Measurements from ENCODE around the gene CNOT6. TPM values are rescaled to one million over a fixed set of nuclear protein-coding genes. Genes with fewer than 3 reads are reported as not detected.
"Not testable (repeated sequence)": the region's sequence is repeated elsewhere in the genome, so short reads cannot be mapped to it uniquely, and the experiment has no call there.

The CNOT6 gene
- total RNA-seq, 1 experiment from 2014 or later, result 12.5 TPM

- H3K4me3 ChIP-seq, DNase-seq, H3K9me3 ChIP-seq, H3K27me3 ChIP-seq: not testable (repeated sequence)
- H3K36me3 ChIP-seq, result peaks cover 45% of the 10 kb centered on the region
Measured at GRCh38 chr5:180531036-180531585, 36.9 kb downstream of the CNOT6 start.

- Histone ChIP-seq H3K36me3 (peaks cover 49% of the 10 kb centered on the region), H3K27me3 (no peaks in the 10 kb centered on the region), H3K4me3 (no peak overlapping the region), H3K9me3 (no peaks in the 10 kb centered on the region)
- DNase-seq, result no peak
Measured at GRCh38 chr5:180532268-180532667, 38.1 kb downstream of the CNOT6 start.

- no peaks in the 10 kb centered on the region for H3K9me3 ChIP-seq
- H3K4me3 ChIP-seq, result no peak overlapping the region
- peaks cover 49% of the 10 kb centered on the region for H3K36me3 ChIP-seq
- no peak for DNase-seq
- no peaks in the 10 kb centered on the region for H3K27me3 ChIP-seq
Measured at GRCh38 chr5:180533845-180534244, 39.7 kb downstream of the CNOT6 start.

- no peaks in the 10 kb centered on the region for H3K9me3 ChIP-seq
- H3K27me3 ChIP-seq, result no peaks in the 10 kb centered on the region
- peaks cover 48% of the 10 kb centered on the region for H3K36me3 ChIP-seq
- no peak for DNase-seq
- H3K4me3 ChIP-seq, result no peak overlapping the region
Measured at GRCh38 chr5:180535573-180535972, 41.4 kb downstream of the CNOT6 start.

GRCh38 chr5:180540050-180540694 lies 46.0 kb downstream of the CNOT6 start:
- peaks cover 38% of the 10 kb centered on the region for H3K36me3 ChIP-seq
- H3K4me3 ChIP-seq, result no peak overlapping the region
- DNase-seq, result no peak
- H3K27me3 ChIP-seq, result no peaks in the 10 kb centered on the region
- no peaks in the 10 kb centered on the region for H3K9me3 ChIP-seq

- no peaks in the 10 kb centered on the region for H3K9me3 ChIP-seq
- no peaks in the 10 kb centered on the region for H3K27me3 ChIP-seq
- DNase-seq, result no peak
- H3K36me3 ChIP-seq, result peaks cover 28% of the 10 kb centered on the region
- H3K4me3 ChIP-seq, result no peak overlapping the region
Measured at GRCh38 chr5:180541710-180542109, 47.5 kb downstream of the CNOT6 start.

GRCh38 chr5:180545248-180545647 lies 51.1 kb downstream of the CNOT6 start:
- no peak for DNase-seq
- H3K27me3 ChIP-seq, result no peaks in the 10 kb centered on the region
- H3K36me3 ChIP-seq, result peaks cover 33% of the 10 kb centered on the region
- H3K4me3 ChIP-seq, result no peak overlapping the region
- H3K9me3 ChIP-seq, result no peaks in the 10 kb centered on the region

GRCh38 chr5:180548563-180548962 lies 54.4 kb downstream of the CNOT6 start:
- DNase-seq, result no peak

GRCh38 chr5:180553530-180553929 lies 59.4 kb downstream of the CNOT6 start:
- no peaks in the 10 kb centered on the region for H3K27me3 ChIP-seq
- no peaks in the 10 kb centered on the region for H3K9me3 ChIP-seq
- peaks cover 59% of the 10 kb centered on the region for H3K36me3 ChIP-seq
- DNase-seq, result no peak
- no peak overlapping the region for H3K4me3 ChIP-seq

More at GRCh38 chr5:180548563-180548962, 54.4 kb downstream of the CNOT6 start:
- H3K36me3 ChIP-seq, result peaks cover 37% of the 10 kb centered on the region
- H3K4me3 ChIP-seq, result no peak overlapping the region
- H3K9me3 ChIP-seq, result no peaks in the 10 kb centered on the region
- H3K27me3 ChIP-seq, result no peaks in the 10 kb centered on the region

- Histone ChIP-seq H3K36me3 (peaks cover 50% of the 10 kb centered on the region), H3K4me3 (no peak overlapping the region), H3K9me3 (no peaks in the 10 kb centered on the region), H3K27me3 (no peaks in the 10 kb centered on the region)
- DNase-seq, result no peak
Measured at GRCh38 chr5:180555168-180555921, 61.2 kb downstream of the CNOT6 start.

GRCh38 chr5:180557217-180557809 lies 63.1 kb downstream of the CNOT6 start:
- Histone ChIP-seq H3K36me3 (peaks cover 45% of the 10 kb centered on the region), H3K27me3 (no peaks in the 10 kb centered on the region), H3K9me3 (no peaks in the 10 kb centered on the region), H3K4me3 (no peak overlapping the region)
- no peak for DNase-seq

GRCh38 chr5:180558232-180558631 lies 64.1 kb downstream of the CNOT6 start:
- H3K4me3 ChIP-seq, result no peak overlapping the region
- peaks cover 40% of the 10 kb centered on the region for H3K36me3 ChIP-seq
- no peaks in the 10 kb centered on the region for H3K27me3 ChIP-seq
- H3K9me3 ChIP-seq, result no peaks in the 10 kb centered on the region
- no peak for DNase-seq

GRCh38 chr5:180563994-180564393 lies 69.8 kb downstream of the CNOT6 start:
- no peaks in the 10 kb centered on the region for H3K27me3 ChIP-seq
- H3K9me3 ChIP-seq, result no peaks in the 10 kb centered on the region
- no peak overlapping the region for H3K4me3 ChIP-seq
- peaks cover 52% of the 10 kb centered on the region for H3K36me3 ChIP-seq
- no peak for DNase-seq

GRCh38 chr5:180568914-180569313 lies 74.7 kb downstream of the CNOT6 start:
- peaks cover 73% of the 10 kb centered on the region for H3K36me3 ChIP-seq
- no peaks in the 10 kb centered on the region for H3K9me3 ChIP-seq
- no peaks in the 10 kb centered on the region for H3K27me3 ChIP-seq
- no peak for DNase-seq
- H3K4me3 ChIP-seq, result no peak overlapping the region

- H3K36me3 ChIP-seq, result peaks cover 57% of the 10 kb centered on the region
- DNase-seq, result no peak
- H3K9me3 ChIP-seq, result no peaks in the 10 kb centered on the region
- no peaks in the 10 kb centered on the region for H3K27me3 ChIP-seq
- H3K4me3 ChIP-seq, result no peak overlapping the region
Measured at GRCh38 chr5:180575571-180575970, 81.4 kb downstream of the CNOT6 start.

- Histone ChIP-seq H3K9me3 (no peaks in the 10 kb centered on the region), H3K27me3 (no peaks in the 10 kb centered on the region), H3K36me3 (peaks cover 22% of the 10 kb centered on the region), H3K4me3 (no peak overlapping the region)
- no peak for DNase-seq
Measured at GRCh38 chr5:180580681-180581080, 86.5 kb downstream of the CNOT6 start.

GRCh38 chr5:180583738-180584137 lies 89.6 kb downstream of the CNOT6 start:
- peaks cover 9% of the 10 kb centered on the region for H3K27me3 ChIP-seq
- H3K9me3 ChIP-seq, result no peaks in the 10 kb centered on the region
- H3K4me3 ChIP-seq, result no peak overlapping the region
- DNase-seq, result no peak
- H3K36me3 ChIP-seq, result no peaks in the 10 kb centered on the region
